Subcutaneous preadipocyte (primary cell): ENCODE results near the gene CYP4Z1. TPM values are rescaled to one million over a fixed set of nuclear protein-coding genes. Genes with fewer than 3 reads are reported as not detected.

ENCODE experiments used
- total RNA-seq: library from RNA; depleted of rRNA; stranded (reverse); fragments of >200 nt; gene quantifications from 2 replicates; pipeline ENCODE4 v1.2.3, GENCODE V29; 2012

The CYP4Z1 gene
- total RNA-seq = not detected in 2 replicates

GRCh38 chr1:47067097-47067594 is at the start of gene CYP4Z1:
CYP4Z1 (plus strand) TSS chr1:47067231; CDS start chr1:47067491, 260 bp downstream.

GRCh38 chr1:47023268-47024140 is 43.5 kb upstream of the CYP4Z1 start, which contains the start of gene CYP4X1:
CYP4X1 (plus strand) TSS chr1:47023669; CDS start chr1:47023818, 149 bp downstream.

DNA sequence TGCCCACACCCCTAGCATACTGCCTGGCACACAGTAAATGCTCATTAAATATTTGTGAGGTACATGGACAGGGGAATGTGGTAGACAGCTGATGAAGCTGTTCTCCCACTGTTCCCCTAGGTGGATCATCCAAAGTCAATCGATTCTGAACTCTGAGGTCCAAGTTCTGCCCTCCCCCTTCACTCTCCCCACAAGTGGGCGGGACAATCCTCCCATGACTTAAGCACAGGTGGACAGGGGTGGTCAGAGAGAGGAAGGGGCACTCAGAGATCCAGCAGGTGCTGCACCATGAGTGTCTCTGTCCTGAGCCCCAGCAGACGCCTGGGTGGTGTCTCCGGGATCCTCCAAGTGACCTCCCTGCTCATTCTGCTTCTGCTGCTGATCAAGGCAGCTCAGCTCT is 70.2 kb downstream of the CYP4Z1 start, which contains the start of gene CYP4A22:
Gene CYP4A22 (plus strand): TSS at position 244 of the 400 bp plus-strand sequence. CDS start 45 bp downstream, at position 289.

Other genes with a start within 250 kb of the CYP4Z1 start
- gene CYP4A11, start 125.8 kb upstream of the CYP4Z1 start, total RNA-seq = not detected in 2 replicates
- under 0.01 and 0.20 TPM in 2 replicates for gene CYP4X1, start 43.6 kb upstream of the CYP4Z1 start, total RNA-seq
- gene CYP4A22, start 70.2 kb downstream of the CYP4Z1 start, total RNA-seq = not detected in 2 replicates
- gene PDZK1IP1, start 122.8 kb downstream of the CYP4Z1 start, total RNA-seq = not detected in 2 replicates
- not detected in 2 replicates for gene TAL1, start 165.0 kb downstream of the CYP4Z1 start, total RNA-seq
- gene STIL, start 246.9 kb downstream of the CYP4Z1 start, total RNA-seq = 9.6 and 23.1 TPM in 2 replicates